Fibroblast of skin of right quadriceps (primary cell): ENCODE measurements around the gene AIMP2.
"Not testable (repeated sequence)": the region's sequence is repeated elsewhere in the genome, so short reads cannot be mapped to it uniquely, and the experiment has no call there.

ENCODE experiments used
- DNase-seq: peaks from one replicate; pipeline ENCODE4 v3.0.0-alpha.2; 2013

The AIMP2 gene

GRCh38 chr7:6008668-6009611 lies at the start of gene AIMP2, which contains the start of gene PMS2:
Gene AIMP2, plus strand, starts transcription at chr7:6009272. Its CDS starts 92 bp downstream, at chr7:6009364.
Gene PMS2, minus strand, starts transcription at chr7:6009049. Its CDS starts 30 bp downstream, at chr7:6009019.
- peak; percentile 98 for DNase-seq

DNA sequence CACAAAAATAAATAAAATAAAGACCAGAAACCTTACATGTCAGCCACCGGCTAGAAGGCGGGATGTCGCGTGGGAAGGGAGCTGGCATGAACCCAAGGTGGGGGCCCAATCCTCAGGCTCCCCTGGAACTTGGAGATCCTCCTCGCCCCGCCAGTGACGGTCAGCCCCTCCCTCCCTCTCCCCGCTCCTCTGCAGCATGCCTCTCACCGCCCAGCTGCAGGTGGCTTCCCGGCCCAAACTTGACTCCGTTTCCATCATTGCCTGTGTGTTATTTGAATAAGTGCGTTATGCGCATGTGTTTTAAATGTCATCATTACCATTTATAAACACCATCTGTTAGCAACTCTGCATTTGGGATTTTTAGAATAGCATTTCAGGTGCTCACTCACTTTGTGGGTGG lies 45.9 kb upstream of the AIMP2 start:
- DNase-seq: not testable (repeated sequence)

DNA sequence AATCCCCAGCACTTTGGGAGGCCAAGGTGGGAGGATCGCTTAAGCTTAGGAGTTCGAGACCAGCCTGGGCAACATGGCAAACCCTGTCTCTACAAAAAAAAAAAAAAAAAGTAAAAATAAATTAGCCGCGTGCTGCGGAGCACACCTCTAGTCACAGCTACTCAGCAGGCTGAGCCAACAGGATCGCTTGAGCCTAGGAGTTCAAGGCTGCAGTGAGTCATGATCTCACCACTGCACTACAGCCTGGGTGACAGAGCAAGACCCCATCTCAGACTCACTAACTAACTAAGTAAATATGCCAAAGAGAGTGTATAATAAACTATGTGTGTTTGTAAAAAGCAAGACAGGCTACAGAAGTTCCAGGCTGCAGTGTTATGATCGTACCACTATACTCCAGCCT lies 45.3 kb upstream of the AIMP2 start:
- not testable (repeated sequence) for DNase-seq

DNA sequence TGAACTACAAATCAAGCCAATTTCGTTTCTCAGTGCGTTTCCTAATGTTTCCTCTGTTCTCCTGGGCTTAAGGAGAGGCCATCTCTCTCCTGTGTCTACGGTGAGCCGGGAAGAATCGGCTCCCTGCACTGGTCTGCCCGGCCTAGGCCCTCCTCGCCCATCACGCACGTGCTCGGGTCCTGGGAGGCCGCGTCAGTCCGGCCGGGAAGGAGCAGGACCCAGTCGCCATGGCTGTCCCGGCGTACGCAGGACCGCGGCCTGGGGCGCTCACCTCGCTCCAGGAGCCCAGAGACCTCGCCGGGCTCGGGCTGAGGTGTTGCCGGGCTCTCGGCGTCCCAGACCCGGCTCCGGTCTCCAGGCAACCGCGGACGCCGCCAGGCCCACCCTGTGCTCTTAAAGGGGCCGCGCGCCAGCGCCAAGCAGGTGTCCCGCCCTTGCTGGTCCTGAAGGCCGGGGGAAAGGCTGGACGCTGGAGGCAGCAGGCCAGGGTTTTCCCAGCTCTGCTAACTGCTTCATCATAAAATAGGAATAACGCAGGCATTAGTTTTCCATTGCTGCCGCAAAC lies 38.6 kb upstream of the AIMP2 start, which contains the start of gene RSPH10B:
RSPH10B (minus strand) TSS at position 343 of the 565 bp plus-strand sequence. CDS start 3,573 bp downstream, outside the sequence.
- DNase-seq: not testable (repeated sequence)

DNA sequence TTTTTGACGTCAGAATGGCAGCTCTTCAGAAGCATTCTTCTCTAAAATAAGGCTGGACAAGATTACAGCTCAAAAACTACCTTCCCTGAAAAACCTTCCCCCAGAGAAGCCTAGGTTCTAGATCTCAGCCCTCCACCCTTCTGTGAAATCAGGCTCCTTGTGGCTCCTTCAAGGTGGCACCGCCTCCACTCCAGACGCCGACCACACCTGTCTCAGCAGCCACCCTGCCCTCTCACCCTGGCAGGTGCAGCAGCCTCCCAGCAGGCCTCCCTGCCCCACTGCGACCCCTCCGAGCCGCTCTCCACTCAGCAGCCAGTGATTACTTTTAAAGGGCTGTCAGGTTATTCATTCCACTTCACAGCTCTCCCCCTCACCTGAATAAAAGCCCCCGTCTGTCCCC lies 35.5 kb upstream of the AIMP2 start:
- not testable (repeated sequence) for DNase-seq

- not testable (repeated sequence) for DNase-seq
These were observed 29.3 kb upstream of the AIMP2 start for GRCh38 chr7:5979680-5980314.

- DNase-seq: not testable (repeated sequence)
These were observed 22.0 kb upstream of the AIMP2 start for GRCh38 chr7:5987061-5987460.

DNA sequence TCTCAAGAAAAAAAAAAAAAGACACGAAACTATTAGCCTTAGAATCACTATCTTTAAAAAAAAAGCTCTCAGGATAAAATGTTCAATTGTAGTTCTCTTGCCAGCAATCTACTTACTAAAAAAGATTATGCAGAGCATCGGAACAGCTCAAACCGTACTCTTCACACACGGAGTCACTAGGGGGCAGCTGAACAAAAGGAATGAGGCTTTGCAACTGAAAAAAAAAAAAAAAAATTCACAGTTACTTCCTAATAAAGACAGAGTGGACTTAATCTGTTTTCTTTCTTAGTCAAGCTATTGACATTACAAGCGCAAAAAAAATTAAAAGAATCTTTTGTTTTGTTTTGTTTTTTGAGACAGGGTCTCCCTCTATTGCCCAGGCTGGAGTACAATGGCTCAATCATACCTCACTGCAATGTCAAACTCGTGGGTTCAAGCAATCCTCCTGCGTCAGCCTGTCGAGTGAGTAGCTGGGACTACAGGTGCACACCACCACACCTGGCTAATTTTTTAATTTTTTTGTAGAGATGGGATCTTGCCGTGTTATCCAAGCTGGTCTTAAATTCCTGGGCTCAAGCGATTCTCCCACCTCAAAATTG lies 11.8 kb upstream of the AIMP2 start:
- peak; percentile 61 for DNase-seq

- no peak for DNase-seq
These were observed 1.7 kb upstream of the AIMP2 start for GRCh38 chr7:6007386-6007785.

GRCh38 chr7:6007835-6008590 lies 1.1 kb upstream of the AIMP2 start:
- DNase-seq: not testable (repeated sequence)

GRCh38 chr7:6010370-6010769 lies 1.3 kb downstream of the AIMP2 start:
- DNase-seq: not testable (repeated sequence)

- DNase-seq: no peak
These were observed 2.5 kb downstream of the AIMP2 start for GRCh38 chr7:6011541-6011940.

DNA sequence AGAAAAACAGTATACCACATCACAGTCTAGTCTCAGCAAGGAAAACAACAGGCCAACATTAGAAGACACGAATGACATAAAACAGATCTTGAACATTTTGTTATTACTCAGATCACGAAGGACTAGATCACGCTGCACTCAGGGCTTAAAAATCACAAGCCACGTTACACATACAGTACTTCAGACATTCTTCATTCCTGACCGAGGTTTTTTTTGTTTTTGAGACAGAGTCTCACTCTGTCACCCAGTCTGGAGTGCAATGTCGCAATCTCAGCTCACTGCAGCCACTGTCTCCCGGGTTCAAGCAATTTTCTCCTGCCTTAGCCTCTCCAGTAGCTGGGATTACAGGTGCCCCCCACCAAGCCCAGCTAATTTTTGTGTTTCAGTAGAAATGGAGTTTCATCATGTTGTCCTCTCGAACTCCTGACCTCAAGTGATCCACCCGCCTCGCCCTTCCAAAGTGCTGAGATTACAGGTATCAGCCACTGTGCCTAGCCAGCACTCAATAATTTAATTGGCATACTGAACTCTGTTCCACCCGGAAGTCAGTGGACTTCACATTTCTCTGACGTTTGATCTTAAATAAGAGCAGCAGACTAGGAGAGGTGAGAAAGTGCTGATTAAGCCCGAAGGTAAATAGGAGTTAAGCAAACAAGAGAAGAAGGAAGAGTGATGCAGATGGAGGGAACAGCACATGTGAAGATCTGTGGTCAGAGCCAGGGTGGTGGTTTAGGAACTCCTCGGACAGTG lies 3.5 kb downstream of the AIMP2 start:
- peak; percentile 9 for DNase-seq

- peak; percentile 93 for DNase-seq
These were observed 7.0 kb downstream of the AIMP2 start for GRCh38 chr7:6015917-6016652.

DNA sequence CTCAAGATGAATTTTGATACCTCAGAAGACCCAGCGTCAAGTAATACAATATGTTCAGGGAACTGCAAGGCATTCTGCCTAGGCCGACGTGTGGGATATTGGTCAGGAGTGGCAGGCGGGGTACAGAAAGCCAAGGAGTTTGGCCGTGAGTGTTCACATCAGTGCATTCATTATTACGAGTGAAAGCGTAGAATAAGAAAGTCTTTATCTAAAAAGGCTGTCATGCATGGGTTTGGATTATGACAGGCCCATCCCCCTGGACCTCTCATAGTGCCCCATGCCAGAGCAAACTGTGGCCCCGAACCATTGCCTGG lies 7.5 kb downstream of the AIMP2 start:
- DNase-seq: no peak

- no peak for DNase-seq
These were observed 11.6 kb downstream of the AIMP2 start for GRCh38 chr7:6020371-6021286.

- no peak for DNase-seq
These were observed 13.6 kb downstream of the AIMP2 start for GRCh38 chr7:6022707-6023106.

- no peak for DNase-seq
These were observed 14.9 kb downstream of the AIMP2 start for GRCh38 chr7:6023974-6024435.

DNA sequence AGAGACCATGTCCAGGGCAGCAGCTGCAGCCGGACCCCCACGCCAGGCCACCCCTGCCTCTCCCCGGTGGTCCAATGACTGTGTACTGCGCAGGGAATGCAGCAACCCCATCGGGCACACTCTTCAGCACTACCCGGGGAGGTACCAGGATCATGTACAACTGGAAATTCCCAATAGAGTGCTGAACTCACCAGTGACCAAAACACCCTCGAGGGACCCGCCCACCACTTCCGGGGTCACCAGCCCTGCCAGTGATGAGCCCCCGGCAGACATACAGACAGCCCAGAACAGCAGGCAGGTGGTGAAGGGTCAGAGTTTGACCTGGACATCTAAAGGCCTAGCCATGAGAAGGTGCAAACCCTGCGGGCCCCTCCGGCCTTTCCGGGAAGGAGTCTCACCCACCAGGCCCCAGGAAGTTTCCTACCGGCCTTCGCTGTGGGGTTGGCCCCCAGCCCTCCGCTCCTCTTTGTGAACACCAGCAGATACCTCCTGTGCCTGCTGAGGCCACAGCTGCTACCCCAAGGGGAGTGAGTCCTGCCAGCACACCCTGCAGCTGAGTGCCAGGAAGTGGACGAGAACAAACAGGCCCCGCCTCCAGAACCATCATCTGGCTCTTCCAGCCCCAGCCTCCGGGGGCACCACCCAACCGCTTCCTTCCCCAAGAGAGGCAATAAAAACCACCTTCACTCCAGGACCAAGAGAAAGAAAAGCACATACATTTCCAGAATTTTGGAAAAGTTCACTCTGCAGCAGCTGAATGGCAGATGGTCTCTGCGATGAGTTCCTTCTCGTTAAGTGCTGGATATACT lies 17.1 kb downstream of the AIMP2 start:
- peak; percentile 6 for DNase-seq
